H7 (cell line): Measurements from ENCODE around the gene MRPL1. TPM values are rescaled to one million over a fixed set of nuclear protein-coding genes. Genes with fewer than 3 reads are reported as not detected.
"Not testable (repeated sequence)": the region's sequence is repeated elsewhere in the genome, so short reads cannot be mapped to it uniquely, and the experiment has no call there.

Experiments used
- DNase-seq: peaks from one replicate; pipeline ENCODE4 v3.0.0; 2012
- H3K27me3 ChIP-seq: 2 replicates; pipeline ENCODE4 v1.6.0; 2011; ENCODE audit warnings: mild to moderate bottlenecking, low read length; ENCODE audit not compliant: control insufficient read depth, insufficient read depth
- H3K36me3 ChIP-seq: replicated peaks from 2 replicates; pipeline ENCODE4 v1.5.1; 2011; ENCODE audit warnings: low read length; ENCODE audit not compliant: control insufficient read depth, insufficient read depth
- H3K4me3 ChIP-seq: 2 replicates; pipeline ENCODE4 v1.5.1; 2011; ENCODE audit warnings: low read depth, mild to moderate bottlenecking, control low read depth, low read length, moderate library complexity; ENCODE audit not compliant: insufficient read depth
- total RNA-seq: library from RNA; depleted of rRNA; stranded (reverse); fragments of >200 nt; shearing (Covaris generic); gene quantifications from 2 replicates; pipeline ENCODE4 v1.2.3, GENCODE V29; 2014

Gene MRPL1
- total RNA-seq, 1 experiment from 2014 or later = 28.7 TPM

GRCh38 chr4:77917601-77918000 is 55.0 kb downstream of the MRPL1 start:
- Histone ChIP-seq H3K36me3 (no peaks in the 10 kb centered on the region), H3K4me3 (no peak overlapping the region), H3K27me3 (no peaks in the 10 kb centered on the region)
- no peak for DNase-seq

- no peak overlapping the region for H3K4me3 ChIP-seq
- no peak for DNase-seq
- no peaks in the 10 kb centered on the region for H3K27me3 ChIP-seq
- H3K36me3 ChIP-seq = no peaks in the 10 kb centered on the region
Measured at GRCh38 chr4:77920371-77920770, 57.7 kb downstream of the MRPL1 start.

GRCh38 chr4:77921701-77922100 is 59.1 kb downstream of the MRPL1 start:
- Histone ChIP-seq H3K27me3 (no peaks in the 10 kb centered on the region), H3K36me3 (no peaks in the 10 kb centered on the region), H3K4me3 (no peak overlapping the region)
- DNase-seq = no peak

GRCh38 chr4:77922158-77923094 is 59.8 kb downstream of the MRPL1 start:
- H3K36me3 ChIP-seq = no peaks in the 10 kb centered on the region
- DNase-seq = no peak
- no peak overlapping the region for H3K4me3 ChIP-seq
- H3K27me3 ChIP-seq = no peaks in the 10 kb centered on the region

GRCh38 chr4:77927991-77928925 is 65.6 kb downstream of the MRPL1 start:
- no peak overlapping the region for H3K4me3 ChIP-seq
- DNase-seq = no peak
- no peaks in the 10 kb centered on the region; the same call in 1 of the 2 replicates for H3K36me3 ChIP-seq

GRCh38 chr4:77930154-77930639 is 67.6 kb downstream of the MRPL1 start:
- Histone ChIP-seq H3K27me3 (no peaks in the 10 kb centered on the region), H3K4me3 (no peak overlapping the region), H3K36me3 (no peaks in the 10 kb centered on the region; the same call in 1 of the 2 replicates)
- no peak for DNase-seq

More at GRCh38 chr4:77927991-77928925, 65.6 kb downstream of the MRPL1 start:
- H3K27me3 ChIP-seq = no peaks in the 10 kb centered on the region

- no peaks in the 10 kb centered on the region for H3K27me3 ChIP-seq
- no peaks in the 10 kb centered on the region; the same call in 1 of the 2 replicates for H3K36me3 ChIP-seq
- no peak for DNase-seq
- no peak overlapping the region for H3K4me3 ChIP-seq
Measured at GRCh38 chr4:77930876-77931275, 68.2 kb downstream of the MRPL1 start.

- DNase-seq = no peak
- Histone ChIP-seq H3K36me3 (no peaks in the 10 kb centered on the region; the same call in 1 of the 2 replicates), H3K4me3 (no peak overlapping the region), H3K27me3 (no peaks in the 10 kb centered on the region)
Measured at GRCh38 chr4:77931452-77932135, 69.0 kb downstream of the MRPL1 start.

- no peaks in the 10 kb centered on the region for H3K36me3 ChIP-seq
- no peak for DNase-seq
- H3K4me3 ChIP-seq = no peak overlapping the region
- H3K27me3 ChIP-seq = no peaks in the 10 kb centered on the region
Measured at GRCh38 chr4:77938560-77938959, 75.9 kb downstream of the MRPL1 start.

- H3K4me3 ChIP-seq, DNase-seq, H3K27me3 ChIP-seq, H3K36me3 ChIP-seq: not testable (repeated sequence)
Measured at GRCh38 chr4:77945929-77946328, 83.3 kb downstream of the MRPL1 start.

GRCh38 chr4:77950203-77950602 is 87.6 kb downstream of the MRPL1 start:
- peaks cover 2% of the 10 kb centered on the region for H3K36me3 ChIP-seq

GRCh38 chr4:77952457-77952856 is 89.8 kb downstream of the MRPL1 start:
- H3K27me3 ChIP-seq = no peaks in the 10 kb centered on the region
- no peak overlapping the region for H3K4me3 ChIP-seq
- no peak for DNase-seq
- peaks cover 2% of the 10 kb centered on the region for H3K36me3 ChIP-seq

More at GRCh38 chr4:77950203-77950602, 87.6 kb downstream of the MRPL1 start:
- no peak for DNase-seq
- no peak overlapping the region for H3K4me3 ChIP-seq
- H3K27me3 ChIP-seq = no peaks in the 10 kb centered on the region

GRCh38 chr4:77954690-77955089 is 92.1 kb downstream of the MRPL1 start:
- peaks cover 2% of the 10 kb centered on the region for H3K36me3 ChIP-seq
- no peak overlapping the region for H3K4me3 ChIP-seq
- H3K27me3 ChIP-seq = no peaks in the 10 kb centered on the region
- DNase-seq = no peak

- H3K27me3 ChIP-seq = no peaks in the 10 kb centered on the region
- DNase-seq = no peak
- H3K36me3 ChIP-seq = peaks cover 2% of the 10 kb centered on the region
- H3K4me3 ChIP-seq = no peak overlapping the region
Measured at GRCh38 chr4:77956917-77957316, 94.3 kb downstream of the MRPL1 start.
